Stimulated activated naive B cell treated with anti-CD40 and anti-IgM and Interleukin-4, amounts not matched to agents 10 μg/mL and 1 μg/mL and 100 μg/mL, for 72 hours (primary cell): ENCODE data around the gene RAB3B.

ENCODE experiments used
- ATAC-seq, 2 donors: fragments of 150-1000 bp; cut with Tn5 transposase; replicated peaks; 2 replicates each; pipeline ENCODE4 v1.10.0; 2021; ENCODE audit warnings: moderate library complexity in 1 of 2
- DNase-seq: peaks from one replicate; pipeline ENCODE4 v3.0.0; 2021
- H3K27ac Mint-ChIP-seq: one replicate; pipeline ENCODE4 v1.8.0; 2022; ENCODE audit warnings: mild to moderate bottlenecking, mixed read lengths
- H3K27me3 Mint-ChIP-seq, 2 donors: one replicate each; pipeline ENCODE4 v1.8.0; 2022; ENCODE audit warnings: mixed read lengths in 2 of 2
- H3K36me3 Mint-ChIP-seq, 2 donors: one replicate each; pipeline ENCODE4 v1.8.0; 2022; ENCODE audit warnings: mixed read lengths in 2 of 2, mild to moderate bottlenecking in 1 of 2
- H3K4me1 Mint-ChIP-seq, 2 donors: one replicate each; pipeline ENCODE4 v1.8.0; 2022; ENCODE audit warnings: mixed read lengths in 2 of 2, mild to moderate bottlenecking in 1 of 2
- H3K4me3 Mint-ChIP-seq, 2 donors: one replicate each; pipeline ENCODE4 v1.8.0; 2022; ENCODE audit warnings: mild to moderate bottlenecking in 2 of 2, mixed read lengths in 2 of 2, moderate library complexity in 1 of 2
- H3K9me3 Mint-ChIP-seq, 2 donors: one replicate each; pipeline ENCODE4 v1.8.0; 2022; ENCODE audit warnings: mixed read lengths in 2 of 2, mild to moderate bottlenecking in 1 of 2

The RAB3B gene

DNA sequence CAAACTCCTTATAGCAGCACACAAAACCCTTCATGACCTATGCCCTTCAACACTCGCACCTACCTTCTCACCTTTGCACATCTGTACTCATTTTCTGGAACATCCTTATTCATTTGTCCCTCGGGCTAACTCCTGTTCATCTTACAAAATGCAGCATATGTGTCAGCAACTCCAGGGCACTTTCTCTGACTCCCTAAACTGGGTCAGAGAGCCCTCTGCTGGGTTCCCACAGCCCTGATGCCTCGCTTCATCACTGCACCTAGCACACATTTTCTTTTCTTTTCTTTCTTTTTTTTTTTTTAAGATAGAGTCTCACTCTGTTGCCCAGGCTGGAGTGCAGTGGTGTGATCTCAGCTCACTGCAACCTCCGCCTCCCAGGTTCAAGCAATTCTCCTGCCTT, 54.0 kb downstream of the RAB3B start:
- H3K27me3 Mint-ChIP-seq = peaks cover 10 to 14% of the 10 kb centered on the region in 2 donors
- H3K36me3 Mint-ChIP-seq = peaks cover 4 to 8% of the 10 kb centered on the region in 2 donors
- H3K9me3 Mint-ChIP-seq = peaks cover 8 to 10% of the 10 kb centered on the region in 2 donors
- no peaks in the 10 kb centered on the region for H3K4me1 Mint-ChIP-seq
- DNase-seq = no peak
- no peak overlapping the region for H3K4me3 Mint-ChIP-seq
- no peak for ATAC-seq
- no peak overlapping the region for H3K27ac Mint-ChIP-seq

DNA sequence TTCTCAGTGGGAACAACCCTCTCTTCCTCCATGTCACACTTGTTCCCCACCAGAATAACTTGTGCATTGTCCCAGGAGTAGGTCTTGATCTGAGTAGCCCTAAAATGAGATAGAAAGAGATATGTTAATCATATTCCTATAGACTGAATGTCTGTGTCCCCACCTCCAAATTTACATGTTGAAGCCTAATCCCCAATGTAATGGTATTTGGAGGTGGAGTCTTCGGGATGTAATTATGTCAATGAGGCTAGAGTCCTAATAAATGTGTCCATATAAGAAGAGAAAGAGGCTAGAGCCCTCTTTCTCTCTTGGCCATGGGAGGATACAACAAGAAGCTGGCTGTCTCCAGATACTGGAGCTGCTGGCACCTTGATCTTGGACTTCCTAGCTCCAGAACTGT, 57.2 kb downstream of the RAB3B start:
- no peak overlapping the region for H3K4me3 Mint-ChIP-seq
- peaks cover 10 to 20% of the 10 kb centered on the region in 2 donors for H3K27me3 Mint-ChIP-seq
- ATAC-seq (no peak), DNase-seq (no peak)
- no peaks in the 10 kb centered on the region for H3K9me3 Mint-ChIP-seq
- no peaks in the 10 kb centered on the region for H3K36me3 Mint-ChIP-seq
- no peaks in the 10 kb centered on the region for H3K4me1 Mint-ChIP-seq
- H3K27ac Mint-ChIP-seq = no peak overlapping the region

DNA sequence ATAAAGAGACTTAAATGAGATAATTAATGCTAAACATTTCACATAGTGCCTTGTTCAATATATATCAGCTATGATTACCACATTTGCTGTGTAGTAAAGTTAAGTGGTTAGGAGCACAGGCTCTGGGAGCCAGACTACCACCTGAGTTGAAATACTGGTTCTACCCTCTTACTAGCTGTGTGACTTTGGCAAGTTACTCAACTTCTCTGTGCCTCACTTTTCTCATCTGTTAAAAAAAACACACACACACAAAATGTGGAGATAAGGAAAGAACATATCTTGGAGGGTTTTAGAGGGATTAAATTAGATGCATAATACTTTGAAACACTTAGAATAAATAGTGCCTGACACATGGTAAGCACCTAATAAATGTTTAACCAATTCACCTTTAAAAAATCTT, 60.2 kb downstream of the RAB3B start:
- no peak overlapping the region for H3K4me3 Mint-ChIP-seq
- H3K27me3 Mint-ChIP-seq = peaks cover 6% of the 10 kb centered on the region in 2 donors
- H3K9me3 Mint-ChIP-seq = no peaks in the 10 kb centered on the region
- ATAC-seq (no peak), DNase-seq (no peak)
- H3K27ac Mint-ChIP-seq = no peak overlapping the region
- H3K36me3 Mint-ChIP-seq = no peaks in the 10 kb centered on the region
- H3K4me1 Mint-ChIP-seq = no peaks in the 10 kb centered on the region

DNA sequence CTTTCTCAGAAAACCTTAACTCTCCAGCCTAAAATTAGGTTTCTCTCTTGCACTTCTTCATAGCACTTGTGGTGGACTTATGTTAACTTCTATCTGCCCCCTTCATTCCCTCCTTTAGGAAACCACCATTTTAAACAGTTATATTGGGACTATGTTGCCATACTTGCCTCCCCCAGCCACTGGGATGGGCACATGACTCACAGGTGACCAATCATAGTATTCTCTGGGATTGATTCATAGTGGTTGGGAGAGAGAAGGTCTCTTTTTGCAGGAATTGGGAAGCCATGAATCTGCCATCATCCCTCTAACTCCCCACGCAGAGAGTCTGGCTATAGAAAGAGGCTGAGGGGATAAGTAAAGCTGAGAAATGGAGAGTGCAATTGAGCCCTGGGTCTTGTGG, 61.6 kb downstream of the RAB3B start:
- no peak for ATAC-seq
- no peak overlapping the region for H3K27ac Mint-ChIP-seq
- H3K36me3 Mint-ChIP-seq = no peaks in the 10 kb centered on the region
- no peaks in the 10 kb centered on the region for H3K4me1 Mint-ChIP-seq
- no peak for DNase-seq
- H3K4me3 Mint-ChIP-seq = no peak overlapping the region
- H3K9me3 Mint-ChIP-seq = no peaks in the 10 kb centered on the region
- H3K27me3 Mint-ChIP-seq = peaks cover 4 to 6% of the 10 kb centered on the region in 2 donors

DNA sequence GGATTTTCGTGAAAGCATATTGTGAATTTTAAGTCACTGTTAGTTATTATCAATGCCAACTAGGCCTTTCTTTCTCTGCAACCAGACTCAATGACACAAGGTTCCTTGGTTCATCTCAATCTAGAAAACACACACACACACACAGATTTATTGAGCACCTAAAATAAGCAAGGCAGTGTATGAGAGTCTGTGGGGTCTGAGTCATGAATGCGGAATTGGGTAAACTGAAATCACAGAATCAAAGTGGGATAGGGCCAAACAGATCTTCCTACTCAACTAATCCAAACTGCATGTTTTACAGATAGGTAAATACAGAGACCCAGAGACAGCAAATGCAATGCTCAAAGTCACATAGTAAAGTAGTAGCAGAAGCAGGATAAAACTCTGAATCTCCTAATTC, 63.5 kb downstream of the RAB3B start:
- Mint-ChIP-seq H3K4me1 (no peaks in the 10 kb centered on the region), H3K27me3 (peaks cover 4 to 7% of the 10 kb centered on the region in 2 donors), H3K4me3 (no peak overlapping the region), H3K9me3 (no peaks in the 10 kb centered on the region), H3K27ac (no peak overlapping the region), H3K36me3 (no peaks in the 10 kb centered on the region)
- DNase-seq = no peak
- ATAC-seq = no peak

DNA sequence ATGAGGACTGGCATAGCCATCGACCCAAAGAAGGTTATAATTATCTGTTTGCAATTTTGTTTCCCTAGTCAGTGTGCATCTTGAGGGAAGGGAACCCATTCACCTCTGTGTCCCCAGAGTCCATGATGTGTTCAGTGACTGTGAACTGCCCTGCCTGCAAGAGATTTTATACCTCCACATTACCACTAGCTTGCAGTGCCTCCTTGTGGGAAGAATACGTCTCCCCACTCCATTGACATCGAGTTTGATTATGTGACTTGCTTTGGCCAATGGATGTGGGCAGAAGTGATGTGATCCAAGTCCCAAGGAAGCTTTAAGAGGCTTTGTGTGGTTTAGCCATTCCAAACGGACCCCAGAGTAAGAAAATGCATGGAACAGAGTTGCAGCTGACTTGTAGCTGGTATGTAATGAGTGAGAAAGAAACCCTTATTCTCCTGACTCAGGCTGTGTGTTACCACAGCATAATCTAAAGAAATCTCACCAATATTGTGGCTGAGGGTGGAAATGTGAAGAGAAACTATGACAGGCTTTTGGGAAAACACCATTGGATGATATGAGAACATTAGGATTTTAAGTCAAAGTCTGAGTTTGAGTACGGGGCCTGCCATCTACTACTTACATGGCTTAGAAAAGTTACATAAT, 64.2 kb downstream of the RAB3B start:
- DNase-seq (no peak), ATAC-seq (no peak)
- Mint-ChIP-seq H3K4me1 (no peaks in the 10 kb centered on the region), H3K9me3 (no peaks in the 10 kb centered on the region), H3K27me3 (peaks cover 10 to 15% of the 10 kb centered on the region in 2 donors), H3K36me3 (no peaks in the 10 kb centered on the region), H3K4me3 (no peak overlapping the region), H3K27ac (no peak overlapping the region)

DNA sequence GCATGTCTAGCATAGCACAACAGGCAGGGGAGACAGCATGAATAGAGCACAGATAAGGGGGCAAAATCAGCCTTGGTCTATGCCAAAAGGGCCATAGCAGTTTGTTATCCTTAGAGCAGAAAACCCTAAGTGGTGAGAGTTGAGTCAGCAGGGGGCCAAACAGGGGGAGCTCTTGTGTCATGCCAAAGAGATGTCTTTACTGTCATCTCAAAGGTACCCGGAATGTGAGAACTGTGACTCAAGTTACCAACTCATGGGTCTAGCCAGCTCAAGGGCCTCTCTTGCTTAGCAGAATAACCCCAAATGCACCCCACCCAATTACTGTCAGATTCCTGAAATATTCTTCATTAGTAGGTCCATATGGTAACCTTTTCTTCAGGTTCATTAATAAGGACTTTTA, 66.0 kb downstream of the RAB3B start:
- H3K4me1 Mint-ChIP-seq = no peaks in the 10 kb centered on the region
- H3K36me3 Mint-ChIP-seq = no peaks in the 10 kb centered on the region
- DNase-seq (no peak), ATAC-seq (no peak)
- H3K27ac Mint-ChIP-seq = no peak overlapping the region
- H3K27me3 Mint-ChIP-seq = peaks cover 14 to 28% of the 10 kb centered on the region in 2 donors
- H3K4me3 Mint-ChIP-seq = no peak overlapping the region
- no peaks in the 10 kb centered on the region for H3K9me3 Mint-ChIP-seq

DNA sequence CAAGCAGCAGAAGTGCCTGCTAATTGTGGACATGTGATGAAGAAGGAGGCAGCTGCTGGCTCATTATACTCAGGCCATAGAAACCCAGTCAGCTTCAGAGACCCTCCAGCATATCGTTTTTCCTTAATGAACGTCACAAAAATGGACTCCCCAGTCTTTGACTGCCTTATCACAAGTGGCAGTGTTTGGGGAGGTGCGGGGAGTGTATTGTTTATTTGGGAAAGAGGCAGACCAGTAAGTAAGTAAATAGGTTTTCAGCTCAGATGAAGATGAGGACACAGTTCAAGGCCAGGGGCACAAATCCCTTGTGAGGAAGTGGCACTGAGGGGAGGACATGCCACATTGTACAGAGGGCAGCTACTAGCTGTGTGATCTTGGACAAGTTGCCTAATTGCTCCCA, 68.5 kb downstream of the RAB3B start:
- Mint-ChIP-seq H3K27ac (no peak overlapping the region), H3K4me1 (no peaks in the 10 kb centered on the region)
- no peak for DNase-seq

DNA sequence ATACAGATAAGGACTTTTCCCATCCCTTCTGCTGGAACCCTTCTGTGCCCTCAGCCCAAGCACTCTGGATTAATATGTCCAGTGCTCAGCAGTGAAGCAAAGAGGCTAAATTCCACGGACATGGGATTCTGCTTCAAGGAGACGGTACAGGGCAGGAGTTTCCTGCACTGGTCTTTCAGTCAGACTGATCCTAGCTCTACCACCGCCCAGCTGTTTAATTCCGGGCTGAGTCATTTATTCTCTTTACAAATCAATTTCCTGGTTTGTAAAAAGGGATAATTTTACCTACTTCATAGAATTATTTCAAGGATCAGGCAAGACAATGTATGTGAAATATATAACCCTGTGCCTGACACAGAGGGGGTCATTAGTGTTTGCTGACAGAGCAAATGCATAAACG, 70.4 kb downstream of the RAB3B start:
- Mint-ChIP-seq H3K27me3 (peaks cover 22 to 33% of the 10 kb centered on the region in 2 donors), H3K4me1 (no peaks in the 10 kb centered on the region), H3K36me3 (no peaks in the 10 kb centered on the region), H3K4me3 (no peak overlapping the region), H3K27ac (no peak overlapping the region), H3K9me3 (no peaks in the 10 kb centered on the region)
- no peak for ATAC-seq
- DNase-seq = no peak

More for the DNA sequence above, 68.5 kb downstream of the RAB3B start:
- Mint-ChIP-seq H3K36me3 (no peaks in the 10 kb centered on the region), H3K4me3 (no peak overlapping the region), H3K27me3 (peaks cover 22 to 33% of the 10 kb centered on the region in 2 donors), H3K9me3 (no peaks in the 10 kb centered on the region)
- ATAC-seq = no peak

DNA sequence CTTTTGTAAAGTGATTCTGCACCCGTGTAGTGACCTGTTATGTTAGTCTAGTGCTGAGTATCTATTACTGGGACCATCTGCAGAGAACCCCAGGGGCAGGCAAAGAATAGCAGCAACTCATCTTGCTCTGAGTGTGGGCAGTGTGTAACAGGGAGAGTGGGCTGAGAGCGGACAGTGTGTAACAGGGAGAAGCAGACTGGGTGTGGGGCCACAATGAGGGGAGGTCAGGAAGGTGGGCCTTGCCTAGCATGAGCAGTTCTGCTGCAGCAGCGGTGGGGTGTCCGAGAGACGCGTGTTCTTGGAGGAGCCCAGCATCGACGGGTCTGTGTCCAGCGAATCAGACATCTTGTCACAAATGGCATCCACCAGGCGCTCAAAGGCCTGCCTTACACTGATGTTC, 70.8 kb downstream of the RAB3B start:
- DNase-seq (no peak), ATAC-seq (no peak)
- H3K4me3 Mint-ChIP-seq = no peak overlapping the region
- peaks cover 22 to 33% of the 10 kb centered on the region in 2 donors for H3K27me3 Mint-ChIP-seq
- H3K4me1 Mint-ChIP-seq = no peaks in the 10 kb centered on the region
- H3K27ac Mint-ChIP-seq = no peak overlapping the region
- H3K9me3 Mint-ChIP-seq = no peaks in the 10 kb centered on the region
- no peaks in the 10 kb centered on the region for H3K36me3 Mint-ChIP-seq

DNA sequence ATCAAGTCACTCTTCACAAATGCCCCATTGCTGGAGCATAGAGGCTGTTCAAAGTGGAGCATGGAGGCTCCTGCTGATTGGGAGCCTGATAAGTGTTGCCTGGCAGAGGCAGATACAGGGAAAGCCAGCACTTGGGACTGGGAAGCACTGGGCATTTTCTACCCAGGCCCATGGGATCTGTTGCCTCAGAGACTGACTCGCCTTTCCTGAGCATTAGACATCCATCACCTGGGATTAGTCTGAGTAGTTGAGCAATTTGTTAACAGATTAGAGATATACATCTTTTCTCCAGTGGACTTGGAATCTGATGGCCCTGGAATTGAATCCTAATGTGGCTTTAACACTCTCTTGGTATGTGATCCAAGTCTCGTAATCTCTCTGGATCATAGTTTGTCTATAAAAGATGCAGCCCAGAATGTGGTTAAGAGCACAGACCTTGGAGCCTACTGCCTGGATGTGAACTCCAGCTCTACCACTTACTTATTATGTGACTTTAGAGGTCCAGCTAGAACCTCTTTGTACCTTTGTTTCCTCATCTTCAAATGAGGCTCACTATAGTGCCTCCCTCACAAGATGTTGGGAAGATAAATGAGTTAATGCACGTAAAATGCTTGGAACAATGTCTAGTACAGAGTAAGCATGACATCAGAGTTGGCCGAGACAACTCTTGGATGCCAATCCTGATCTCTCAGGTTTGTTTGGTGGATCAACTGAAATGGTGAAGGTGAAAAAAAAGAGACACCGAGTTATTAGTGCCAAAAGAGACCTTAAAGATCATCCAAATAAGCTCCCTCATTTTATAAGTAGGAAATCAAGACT, 73.7 kb downstream of the RAB3B start:
- H3K27ac Mint-ChIP-seq = no peak overlapping the region
- no peak overlapping the region for H3K4me3 Mint-ChIP-seq
- H3K36me3 Mint-ChIP-seq = no peaks in the 10 kb centered on the region
- peaks cover 22 to 29% of the 10 kb centered on the region in 2 donors for H3K27me3 Mint-ChIP-seq
- DNase-seq = no peak
- ATAC-seq = no peak
- no peaks in the 10 kb centered on the region for H3K4me1 Mint-ChIP-seq
- no peaks in the 10 kb centered on the region for H3K9me3 Mint-ChIP-seq

DNA sequence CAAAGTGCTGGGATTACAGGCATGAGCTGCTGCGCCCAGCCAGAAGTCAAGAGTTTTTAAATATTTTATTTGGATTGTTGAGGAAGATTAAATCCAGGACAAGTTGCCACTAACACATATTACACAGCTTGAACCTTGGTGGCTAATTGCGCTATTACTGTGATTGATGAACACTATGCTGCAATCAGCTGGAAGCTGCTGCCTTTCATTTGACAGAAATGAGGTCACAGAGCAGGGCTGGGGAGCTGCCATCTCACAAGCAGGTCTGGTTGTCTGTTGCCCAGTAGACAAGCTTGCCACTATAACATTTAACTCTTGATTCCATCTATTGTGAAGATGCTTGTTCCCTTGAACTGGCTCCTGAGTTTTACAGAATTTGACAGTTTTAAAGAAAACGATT, 74.5 kb downstream of the RAB3B start:
- Mint-ChIP-seq H3K9me3 (no peaks in the 10 kb centered on the region), H3K27ac (no peak overlapping the region), H3K36me3 (no peaks in the 10 kb centered on the region), H3K27me3 (peaks cover 19 to 20% of the 10 kb centered on the region in 2 donors), H3K4me3 (no peak overlapping the region), H3K4me1 (no peaks in the 10 kb centered on the region)
- ATAC-seq (no peak), DNase-seq (no peak)

DNA sequence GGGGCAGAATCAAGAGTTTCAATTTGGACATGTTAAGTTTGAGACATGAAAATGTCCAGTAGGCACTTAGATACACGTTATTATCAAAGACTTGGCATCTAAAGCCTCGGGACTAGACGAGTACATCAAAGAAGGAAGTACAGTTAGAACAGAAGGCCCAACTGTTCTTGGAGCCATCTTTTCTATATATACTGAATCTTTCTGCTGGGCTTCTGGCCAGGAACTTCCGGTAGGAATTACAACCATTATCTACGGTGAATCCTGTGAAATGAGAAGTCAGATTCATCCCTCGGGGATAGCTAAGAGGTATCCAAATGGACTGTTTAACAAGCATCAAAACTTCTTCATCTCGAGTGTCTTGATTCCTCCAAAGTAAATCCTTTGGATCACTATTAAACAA, 77.6 kb downstream of the RAB3B start:
- Mint-ChIP-seq H3K4me3 (no peak overlapping the region), H3K27ac (no peak overlapping the region), H3K36me3 (no peaks in the 10 kb centered on the region), H3K9me3 (no peaks in the 10 kb centered on the region), H3K4me1 (peaks cover 0 to 4% of the 10 kb centered on the region in 2 donors), H3K27me3 (peaks cover 5 to 14% of the 10 kb centered on the region in 2 donors)
- no peak for DNase-seq
- ATAC-seq = no peak

DNA sequence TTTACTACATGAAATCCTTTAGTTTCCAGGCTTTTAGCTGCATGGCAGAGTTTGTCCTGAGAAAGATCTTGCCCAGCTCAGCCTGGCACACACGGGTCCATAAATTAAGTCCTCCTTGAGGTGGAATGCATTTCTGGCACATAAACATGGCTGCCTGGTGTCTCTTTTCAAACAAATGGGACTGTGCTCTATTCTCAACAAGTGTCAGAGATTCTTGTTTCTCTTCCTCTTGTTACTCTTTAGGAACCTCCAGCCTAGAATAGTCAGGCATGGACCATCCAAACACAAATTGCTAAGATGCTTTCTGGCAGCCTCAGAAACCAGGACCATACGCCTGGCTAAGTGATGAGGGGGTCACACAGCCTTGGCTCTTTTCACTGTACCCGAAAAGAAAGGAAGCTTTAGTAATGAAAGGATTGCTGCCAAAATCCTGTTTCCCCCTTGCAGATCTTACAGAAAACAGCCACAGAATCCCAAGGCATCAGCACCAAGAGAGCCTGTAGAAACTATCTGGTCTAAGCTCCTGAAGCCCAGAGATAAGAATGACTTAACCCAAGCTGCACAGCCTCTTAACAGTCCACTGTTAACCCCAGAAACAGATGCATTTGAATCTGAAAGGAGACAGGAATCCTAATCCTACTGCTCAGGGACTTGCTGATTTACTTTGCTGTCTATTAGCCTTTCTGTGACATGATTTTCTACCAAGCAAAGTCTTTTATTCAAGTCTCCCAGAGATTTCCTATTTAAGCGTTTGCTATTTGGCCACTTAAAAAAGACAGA, 80.1 kb downstream of the RAB3B start:
- peaks cover 5 to 14% of the 10 kb centered on the region in 2 donors for H3K27me3 Mint-ChIP-seq
- peaks cover 0 to 8% of the 10 kb centered on the region in 2 donors for H3K4me1 Mint-ChIP-seq
- peaks cover 2 to 4% of the 10 kb centered on the region in 2 donors for H3K9me3 Mint-ChIP-seq
- peaks cover 0 to 1% of the 10 kb centered on the region in 2 donors for H3K36me3 Mint-ChIP-seq
- no peak overlapping the region for H3K27ac Mint-ChIP-seq
- DNase-seq = no peak
- no peak overlapping the region for H3K4me3 Mint-ChIP-seq
- ATAC-seq = no peak
